Keratinocyte (primary cell): ENCODE results near the gene NEURL1. TPM values are rescaled to one million over a fixed set of nuclear protein-coding genes. Genes with fewer than 3 reads are reported as not detected.

Source experiments
- DNase-seq: peaks from one replicate; pipeline ENCODE4 v3.0.0-alpha.2; 2011; ENCODE audit warnings: low read depth, missing footprints, low spot score
- FAIRE-seq: peaks from 2 replicates; lab custom pipeline; 2011; peaks lifted over from hg19 to GRCh38; lab: Jason Lieb, UNC
- H2AFZ ChIP-seq: 2 replicates; pipeline ENCODE4 v1.6.0; 2012; ENCODE audit warnings: low read length, control low read depth, inconsistent platforms; ENCODE audit not compliant: control insufficient read depth
- H3K27ac ChIP-seq: 2 replicates; pipeline ENCODE4 v1.5.1; 2011; ENCODE audit warnings: low read length; ENCODE audit not compliant: control insufficient read depth, insufficient read depth
- H3K27me3 ChIP-seq: 3 replicates; pipeline ENCODE4 v1.6.0; 2011; ENCODE audit warnings: low read length; ENCODE audit not compliant: control insufficient read depth, insufficient read depth; ENCODE audit errors: extremely low read depth
- H3K36me3 ChIP-seq, 2 experiments: 2 replicates in 1 of 2; 3 replicates in 1 of 2; pipeline ENCODE4 v1.5.1; 2011; ENCODE audit warnings: low read length in 2 of 2, mild to moderate bottlenecking in 1 of 2; ENCODE audit not compliant: control insufficient read depth in 2 of 2, insufficient read depth in 2 of 2; ENCODE audit errors: extremely low read depth in 1 of 2
- H3K4me1 ChIP-seq: 3 replicates; pipeline ENCODE4 v1.5.1; 2011; ENCODE audit warnings: low read length; ENCODE audit not compliant: control insufficient read depth, insufficient read depth; ENCODE audit errors: extremely low read depth
- H3K4me2 ChIP-seq: 3 replicates; pipeline ENCODE4 v1.6.0; 2011; ENCODE audit warnings: low read depth, low read length; ENCODE audit not compliant: control insufficient read depth, insufficient read depth; ENCODE audit errors: extremely low read depth
- H3K4me3 ChIP-seq, 3 experiments: fragments of 200-600 bp in 1 of 3; sonication (generic) in 1 of 3; 2 replicates in 2 of 3; 3 replicates in 1 of 3; pipeline ENCODE4 v1.5.1; 2011 to 2016; ENCODE audit warnings: low read length in 3 of 3, mild to moderate bottlenecking in 3 of 3, control low read depth in 2 of 3, inconsistent platforms in 1 of 3, low read depth in 1 of 3, mixed read lengths in 1 of 3, mixed run types in 1 of 3, moderate library complexity in 1 of 3; ENCODE audit not compliant: control insufficient read depth in 2 of 3, insufficient read depth in 2 of 3; ENCODE audit errors: extremely low read depth in 1 of 3
- H3K79me2 ChIP-seq: 2 replicates; pipeline ENCODE4 v1.6.0; 2012; ENCODE audit warnings: low read length; ENCODE audit not compliant: control insufficient read depth, insufficient read depth
- H3K9ac ChIP-seq: 3 replicates; pipeline ENCODE4 v1.6.0; 2011; ENCODE audit warnings: low read length; ENCODE audit not compliant: control insufficient read depth, insufficient read depth; ENCODE audit errors: extremely low read depth
- H3K9me1 ChIP-seq: 3 replicates; pipeline ENCODE4 v1.6.0; 2011; ENCODE audit warnings: low read length; ENCODE audit not compliant: control insufficient read depth, insufficient read depth; ENCODE audit errors: extremely low read depth
- H3K9me3 ChIP-seq: 2 replicates; pipeline ENCODE4 v1.5.1; 2012; ENCODE audit warnings: low read depth, low read length; ENCODE audit not compliant: control insufficient read depth
- H4K20me1 ChIP-seq: 3 replicates; pipeline ENCODE4 v1.6.0; 2011; ENCODE audit warnings: low read length; ENCODE audit not compliant: control insufficient read depth, insufficient read depth; ENCODE audit errors: extremely low read depth
- CTCF ChIP-seq, 3 experiments: IDR thresholded peaks in 1 of 3; conservative IDR thresholded peaks in 1 of 3; optimal IDR thresholded peaks in 1 of 3; 2 replicates in 2 of 3; 3 replicates in 1 of 3; pipeline versions ENCODE3 to v1.5.1; 2011; ENCODE audit warnings: low read length in 3 of 3, mild to moderate bottlenecking in 3 of 3, moderate library complexity in 2 of 3, control low read depth in 1 of 3, inconsistent platforms in 1 of 3; ENCODE audit not compliant: insufficient read depth in 2 of 3; ENCODE audit errors: extremely low read depth in 1 of 3
- EZH2 ChIP-seq: IDR thresholded peaks from one replicate; pipeline ENCODE4 v1.6.1; 2012; ENCODE audit warnings: inconsistent platforms, mild to moderate bottlenecking, low read length, moderate library complexity
- dilution Hi-C: fragments of 300-500 bp; cut with MboI; formaldehyde crosslinking; loops from one replicate; pipeline ENCODE4 v1.7.0; 2020; ENCODE audit warnings: low sequenced_read_pairs; ENCODE audit not compliant: extremely low pct_ligation_motif_present
- polyA plus RNA-seq, 5 experiments: library from polyadenylated mRNA; depleted of rRNA in 3 of 5; stranded (reverse) in 3 of 5; stranded (forward) in 1 of 5; unstranded in 1 of 5; fragments of >200 nt; gene quantifications; 1 replicate in 1 of 5; 2 replicates in 3 of 5; 3 replicates in 1 of 5; pipeline versions ENCODE4 v1.2.1 to v1.2.3, GENCODE V29; 2011 to 2012; ENCODE audit warnings: missing spikeins in 2 of 5, low read depth in 1 of 5, low replicate concordance in 1 of 5

Gene NEURL1
- polyA plus RNA-seq, 1 donor (not counting 4 experiments of a cell fraction or from before 2014, with no cell fraction given): 0.03 TPM

- Histone ChIP-seq H3K4me2 (no peak overlapping the region), H3K27ac (no peak overlapping the region), H3K9me1 (no peaks in the 10 kb centered on the region), H4K20me1 (no peaks in the 10 kb centered on the region), H3K4me1 (no peaks in the 10 kb centered on the region), H3K79me2 (no peaks in the 10 kb centered on the region), H3K27me3 (peaks cover 42% of the 10 kb centered on the region), H2AFZ (no peak overlapping the region), H3K9ac (no peak overlapping the region), H3K4me3 (no peak overlapping the region), H3K9me3 (no peaks in the 10 kb centered on the region), H3K36me3 (no peaks in the 10 kb centered on the region)
- dilution Hi-C loops: no loop called here
- no peak for DNase-seq
- no peak for TF ChIP-seq CTCF (optimal IDR thresholded peaks at IDR 0.05 in 1 of 3, IDR thresholded peaks at IDR 0.05 in 1 of 3, conservative IDR thresholded peaks at IDR 0.05 in 1 of 3; ENCODE audit: extremely low read depth in 1 of 3, insufficient read depth in 2 of 3, low read length in 3 of 3)
- TF ChIP-seq EZH2: no peak
- no peak for FAIRE-seq
Measured at GRCh38 chr10:103504181-103504783, 10.8 kb downstream of the NEURL1 start.

- Histone ChIP-seq H3K4me1 (no peaks in the 10 kb centered on the region), H3K9me3 (no peaks in the 10 kb centered on the region), H3K9me1 (no peaks in the 10 kb centered on the region), H3K27me3 (peaks cover 27% of the 10 kb centered on the region), H4K20me1 (no peaks in the 10 kb centered on the region), H3K4me2 (no peak overlapping the region), H2AFZ (no peak overlapping the region), H3K36me3 (no peaks in the 10 kb centered on the region), H3K79me2 (no peaks in the 10 kb centered on the region), H3K4me3 (no peak overlapping the region), H3K9ac (no peak overlapping the region), H3K27ac (no peak overlapping the region)
- dilution Hi-C loops: no loop called here
- DNase-seq (no peak), FAIRE-seq (no peak)
- no peak for TF ChIP-seq CTCF (optimal IDR thresholded peaks at IDR 0.05 in 1 of 3, IDR thresholded peaks at IDR 0.05 in 1 of 3, conservative IDR thresholded peaks at IDR 0.05 in 1 of 3; ENCODE audit: extremely low read depth in 1 of 3, insufficient read depth in 2 of 3, low read length in 3 of 3)
Measured at GRCh38 chr10:103506061-103506460, 12.6 kb downstream of the NEURL1 start.
